Measurements from ENCODE around the gene THAP7. TPM values are rescaled to one million over a fixed set of nuclear protein-coding genes. Genes with fewer than 3 reads are reported as not detected.

Gene THAP7
- total RNA-seq, 1 experiment from 2014 or later, result 27.7 TPM

DNA sequence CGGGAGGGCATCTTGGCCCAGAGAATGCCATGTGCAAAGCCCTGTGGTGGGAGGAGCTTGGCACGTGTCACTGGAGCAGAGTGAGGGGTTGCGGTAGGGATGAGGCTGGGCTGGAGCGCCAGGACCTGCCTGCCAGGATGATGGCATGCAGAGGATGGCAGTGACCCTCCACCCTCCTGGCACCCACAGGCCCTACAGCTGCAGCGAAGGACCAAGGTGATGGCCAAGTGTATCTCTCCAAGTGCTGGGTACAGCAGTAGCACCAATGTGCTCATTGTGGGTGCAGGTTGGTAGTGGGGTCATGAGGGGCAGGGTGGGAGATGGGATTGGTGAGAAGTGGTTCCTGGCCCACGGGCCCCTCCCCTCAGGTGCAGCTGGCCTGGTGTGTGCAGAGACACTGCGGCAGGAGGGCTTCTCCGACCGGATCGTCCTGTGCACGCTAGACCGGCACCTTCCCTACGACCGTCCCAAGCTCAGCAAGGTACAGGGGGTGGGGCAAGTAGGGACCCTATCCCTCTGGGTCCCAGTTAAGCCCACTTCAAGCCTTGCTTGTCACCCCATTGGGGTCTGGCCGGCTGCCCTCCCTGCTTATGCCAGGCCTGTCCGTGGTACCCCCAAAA lies 27.5 kb downstream of the THAP7 start:
- intact Hi-C loops (cut with micrococcal nuclease), result no loop called here
- no peaks in the 10 kb centered on the region for H3K79me2 ChIP-seq (ENCODE audit: insufficient read depth, low read length)
- no peak for DNase-seq (ENCODE audit: low read depth, low spot score)
- H3K27ac ChIP-seq (ENCODE audit: low read depth, low read length), result no peak overlapping the region
- no peak for TF ChIP-seq SRF (IDR thresholded peaks at IDR 0.05; ENCODE audit: low read depth)
- TF ChIP-seq CTCF (IDR thresholded peaks at IDR 0.05 in 2 of 3, conservative IDR thresholded peaks at IDR 0.05 in 1 of 3; ENCODE audit: borderline replicate concordance in 1 of 3, insufficient read depth in 1 of 3, low read depth in 2 of 3, low read length in 2 of 3), result no peak
- no peak for TF ChIP-seq TCF7L2 (IDR thresholded peaks at IDR 0.05; ENCODE audit: borderline replicate concordance, extremely low read depth, insufficient read depth, insufficient read length)
- TF ChIP-seq POLR2A (IDR thresholded peaks at IDR 0.05; ENCODE audit: borderline replicate concordance, extremely low read depth, insufficient read depth, insufficient read length), result no peak
- TF ChIP-seq ZFX (IDR thresholded peaks at IDR 0.05), result no peak
- TF ChIP-seq ZBTB33 (IDR thresholded peaks at IDR 0.05; ENCODE audit: extremely low read depth, insufficient replicate concordance, low read length), result no peak
- TF ChIP-seq CBX3 (IDR thresholded peaks at IDR 0.05; ENCODE audit: low read depth), result no peak
- no peak for TF ChIP-seq REST (IDR thresholded peaks at IDR 0.05; ENCODE audit: low read depth)
- TF ChIP-seq POLR2AphosphoS5 (IDR thresholded peaks at IDR 0.05; ENCODE audit: low read depth, low read length), result no peak
- TF ChIP-seq JUND (IDR thresholded peaks at IDR 0.05), result no peak
- H3K4me1 ChIP-seq (ENCODE audit: control insufficient read depth in 1 of 2, insufficient read depth in 2 of 2, low read length in 2 of 2), result peaks cover 0 to 4% of the 10 kb centered on the region in 2 experiments; a peak in 1 of 4 replicates
- ATAC-seq, result no peak
- peaks cover 4 to 10% of the 10 kb centered on the region in 2 experiments; a peak in 1 of 4 replicates for H3K9me3 ChIP-seq (ENCODE audit: control insufficient read depth in 1 of 2, insufficient read depth in 1 of 2, low read depth in 1 of 2, low read length in 2 of 2)
- H3K36me3 ChIP-seq (ENCODE audit: control insufficient read depth in 1 of 2, insufficient read depth in 2 of 2, low read length in 2 of 2), result no peaks in the 10 kb centered on the region
- no peak overlapping the region for H3K4me3 ChIP-seq (replicated peaks in 1 of 2; ENCODE audit: low read depth in 1 of 2, low read length in 2 of 2)
- H3K9ac ChIP-seq (ENCODE audit: low read length), result no peak overlapping the region
- ChIA-PET POLR2A (no interaction called here), RAD21 (ENCODE audit: low non-redundant PET in 1 of 2, low total read pairs in 2 of 2, uncharacterized antibody in 2 of 2, unreplicated experiment in 2 of 2) (no interaction called here), CTCF (no interaction called here)
- no peaks in the 10 kb centered on the region for H3K27me3 ChIP-seq (ENCODE audit: insufficient read depth, low read length)
- no TSS peak for BruUV-seq (replicated peaks)
- no peaks in the 10 kb centered on the region for H3K9me2 ChIP-seq (ENCODE audit: insufficient read depth)
- H3K4me2 ChIP-seq (ENCODE audit: low read length), result no peak overlapping the region
- H2AFZ ChIP-seq (ENCODE audit: low read depth, low read length, poor library complexity, severe bottlenecking), result no peak overlapping the region
- no peaks in the 10 kb centered on the region for H4K20me1 ChIP-seq (ENCODE audit: insufficient read depth)

Measured in HCT116 (cell line).